ENCODE results near the gene CTNNA2. TPM values are rescaled to one million over a fixed set of nuclear protein-coding genes. Genes with fewer than 3 reads are reported as not detected.

Gene CTNNA2
- total and polyA plus RNA-seq, 2 of the 8 experiments (the other 6 are each of a cell fraction or from before 2014, with no cell fraction given) = 3.9 to 9.0 TPM

DNA sequence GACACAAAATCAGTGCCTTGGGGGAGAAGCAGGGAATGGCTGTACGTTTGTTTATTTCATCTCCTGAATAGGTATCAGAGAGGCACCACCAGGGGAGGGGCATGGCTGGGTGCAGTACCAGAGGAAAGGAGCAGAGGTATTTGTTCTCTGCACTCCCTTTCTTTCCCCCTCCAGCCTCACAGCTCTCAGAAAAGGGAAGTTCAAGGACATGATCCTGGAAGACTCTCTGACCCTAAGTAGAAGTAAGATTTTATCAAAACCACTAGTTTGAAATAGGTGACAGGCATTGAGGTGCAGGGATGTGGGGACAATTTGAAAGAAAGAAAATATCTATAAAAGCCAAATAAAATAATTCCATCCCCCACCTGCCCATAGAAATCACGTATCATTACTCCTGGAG, 655.2 kb downstream of the CTNNA2 start (continued):
- TF ChIP-seq SP2 (IDR thresholded peaks at IDR 0.05; ENCODE audit: low read length) (no peak), CBX5 (IDR thresholded peaks at IDR 0.05; ENCODE audit: low read depth, low read length) (no peak)

Measured in H1 (cell line).